ENCODE measurements around the gene GALNTL6. TPM values are rescaled to one million over a fixed set of nuclear protein-coding genes. Genes with fewer than 3 reads are reported as not detected.

GALNTL6 gene
- total RNA-seq, 2 experiments from 2014 or later, result not detected

DNA sequence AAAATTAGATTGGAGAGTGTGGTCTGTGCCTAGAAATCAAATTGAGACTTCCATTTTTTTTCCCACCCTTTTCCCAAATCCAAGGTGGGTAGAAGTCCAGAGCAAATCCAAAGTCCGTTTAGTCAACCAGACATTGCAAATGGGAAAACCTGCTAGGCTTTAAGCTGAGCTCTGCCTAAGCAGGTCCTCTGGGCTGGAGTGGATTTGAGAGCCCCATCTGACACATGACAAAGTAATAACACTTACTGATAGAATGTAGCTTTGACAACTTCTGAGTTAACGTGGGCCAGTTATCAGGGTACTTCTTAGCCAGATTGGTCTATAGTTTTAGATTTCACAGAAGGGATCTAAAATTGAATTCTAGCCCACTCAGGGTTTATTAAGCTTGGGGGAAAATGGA, 242.3 kb downstream of the GALNTL6 start:
- Mint-ChIP-seq H3K27ac (no peak overlapping the region), H3K4me3 (no peak overlapping the region), H3K36me3 (no peaks in the 10 kb centered on the region), H3K27me3 (no peaks in the 10 kb centered on the region), H3K4me1 (no peaks in the 10 kb centered on the region), H3K9me3 (ENCODE audit: low read depth) (peaks cover 5% of the 10 kb centered on the region)
- CTCF ChIA-PET, result no interaction called here
- DNase-seq, result no peak
- ATAC-seq, result no peak

DNA sequence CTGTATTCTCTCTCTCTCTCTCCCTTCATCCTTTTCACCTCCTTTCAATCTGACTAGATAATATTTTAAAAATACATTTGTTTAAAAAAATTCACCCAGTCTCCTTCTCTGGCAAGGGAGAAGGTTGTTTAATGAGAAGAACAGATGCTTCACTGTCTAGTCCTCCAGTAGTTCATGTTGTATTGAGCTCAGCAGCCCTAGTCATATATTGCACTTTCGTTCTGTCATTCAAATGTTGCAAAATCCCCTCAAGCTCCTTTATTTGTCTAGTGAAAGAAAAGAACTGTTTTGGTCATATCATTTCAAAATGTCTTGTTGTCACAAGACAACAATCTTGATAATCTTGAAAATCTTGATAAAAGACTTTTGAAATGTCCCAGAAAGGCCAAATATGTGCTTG, 248.0 kb downstream of the GALNTL6 start:
- no peak for ATAC-seq
- H3K36me3 Mint-ChIP-seq, result no peaks in the 10 kb centered on the region

DNA sequence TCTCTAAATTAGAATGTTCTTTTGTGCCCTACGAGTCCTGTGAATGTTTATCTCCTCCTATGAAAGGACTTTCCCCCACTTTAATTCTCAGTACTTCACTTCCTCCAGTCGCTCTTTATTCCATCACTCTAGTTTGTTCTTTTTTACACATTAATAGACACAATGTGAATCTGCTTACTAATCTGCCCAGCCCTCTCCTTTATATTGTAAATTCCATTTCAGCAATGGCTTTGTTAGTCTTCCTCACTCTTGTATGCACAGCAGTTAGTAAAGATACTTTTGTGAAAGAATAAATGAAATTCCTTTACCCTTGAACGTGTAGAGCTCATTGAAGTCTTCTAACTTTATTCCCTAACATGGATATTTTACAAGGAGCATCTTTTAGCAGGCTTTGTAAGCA, 255.3 kb downstream of the GALNTL6 start:
- Mint-ChIP-seq H3K4me3 (no peak overlapping the region), H3K4me1 (no peaks in the 10 kb centered on the region), H3K27me3 (no peaks in the 10 kb centered on the region), H3K27ac (no peak overlapping the region), H3K9me3 (ENCODE audit: low read depth) (peaks cover 2% of the 10 kb centered on the region), H3K36me3 (no peaks in the 10 kb centered on the region)
- no peak for DNase-seq
- CTCF ChIA-PET, result no interaction called here
- no peak for ATAC-seq

More for the DNA sequence above, 248.0 kb downstream of the GALNTL6 start:
- Mint-ChIP-seq H3K4me3 (no peak overlapping the region), H3K27ac (no peak overlapping the region), H3K9me3 (ENCODE audit: low read depth) (no peaks in the 10 kb centered on the region), H3K4me1 (no peaks in the 10 kb centered on the region), H3K27me3 (no peaks in the 10 kb centered on the region)
- CTCF ChIA-PET, result no interaction called here
- no peak for DNase-seq

GRCh38 chr4:172073590-172073989, 260.4 kb downstream of the GALNTL6 start:
- DNase-seq, result no peak
- ATAC-seq, result no peak
- Mint-ChIP-seq H3K27ac (no peak overlapping the region), H3K4me3 (no peak overlapping the region), H3K4me1 (no peaks in the 10 kb centered on the region), H3K27me3 (no peaks in the 10 kb centered on the region), H3K36me3 (no peaks in the 10 kb centered on the region), H3K9me3 (ENCODE audit: low read depth) (no peaks in the 10 kb centered on the region)
- CTCF ChIA-PET, result no interaction called here

DNA sequence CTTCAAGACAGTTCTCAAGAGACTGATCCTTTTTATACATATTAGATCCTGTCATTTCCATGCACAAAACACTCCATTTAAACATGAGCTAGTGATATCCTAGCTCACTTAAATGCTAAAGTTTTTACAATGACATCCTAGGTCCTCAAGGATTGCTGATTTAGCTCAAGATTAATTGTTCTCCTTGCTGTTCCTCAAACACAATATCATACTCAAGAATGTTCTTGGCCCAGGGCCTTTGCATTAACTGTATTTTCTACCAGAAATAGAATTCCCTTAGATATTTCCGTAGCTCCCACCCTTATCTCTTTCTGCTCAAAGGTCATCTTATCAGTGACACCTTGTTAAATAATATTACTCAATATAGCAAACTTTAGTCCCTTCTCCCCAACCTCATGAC, 270.1 kb downstream of the GALNTL6 start:
- H3K27ac Mint-ChIP-seq, result no peak overlapping the region
- no peak for ATAC-seq
- no peaks in the 10 kb centered on the region for H3K4me1 Mint-ChIP-seq
- CTCF ChIA-PET, result no interaction called here
- no peak for DNase-seq
- H3K36me3 Mint-ChIP-seq, result no peaks in the 10 kb centered on the region
- peaks cover 2% of the 10 kb centered on the region for H3K9me3 Mint-ChIP-seq (ENCODE audit: low read depth)
- no peak overlapping the region for H3K4me3 Mint-ChIP-seq
- no peaks in the 10 kb centered on the region for H3K27me3 Mint-ChIP-seq

DNA sequence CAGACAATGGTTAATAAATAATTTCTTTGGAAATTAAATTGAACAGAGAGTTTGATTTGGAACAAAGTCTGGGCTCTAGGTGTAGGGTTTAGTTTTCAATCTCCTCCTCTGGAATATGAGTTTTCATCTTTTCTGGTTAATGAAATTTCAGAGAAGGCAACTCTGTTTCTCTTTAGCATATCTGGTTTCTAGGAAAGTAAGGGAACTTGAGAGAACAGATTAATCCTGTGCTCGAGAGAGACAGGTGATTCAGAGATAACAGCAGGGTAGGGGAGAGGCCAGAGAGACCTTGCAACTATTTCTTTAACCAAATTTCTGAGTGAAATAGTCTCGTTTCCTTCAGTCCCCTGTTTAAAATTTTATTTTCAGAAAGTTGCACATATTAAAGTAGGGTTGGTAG, 275.4 kb downstream of the GALNTL6 start:
- no peaks in the 10 kb centered on the region for H3K9me3 Mint-ChIP-seq (ENCODE audit: low read depth)
- no peaks in the 10 kb centered on the region for H3K27me3 Mint-ChIP-seq
- H3K4me1 Mint-ChIP-seq, result no peaks in the 10 kb centered on the region
- ATAC-seq (no peak), DNase-seq (no peak)
- CTCF ChIA-PET, result no interaction called here
- H3K4me3 Mint-ChIP-seq, result no peak overlapping the region
- no peak overlapping the region for H3K27ac Mint-ChIP-seq
- no peaks in the 10 kb centered on the region for H3K36me3 Mint-ChIP-seq

DNA sequence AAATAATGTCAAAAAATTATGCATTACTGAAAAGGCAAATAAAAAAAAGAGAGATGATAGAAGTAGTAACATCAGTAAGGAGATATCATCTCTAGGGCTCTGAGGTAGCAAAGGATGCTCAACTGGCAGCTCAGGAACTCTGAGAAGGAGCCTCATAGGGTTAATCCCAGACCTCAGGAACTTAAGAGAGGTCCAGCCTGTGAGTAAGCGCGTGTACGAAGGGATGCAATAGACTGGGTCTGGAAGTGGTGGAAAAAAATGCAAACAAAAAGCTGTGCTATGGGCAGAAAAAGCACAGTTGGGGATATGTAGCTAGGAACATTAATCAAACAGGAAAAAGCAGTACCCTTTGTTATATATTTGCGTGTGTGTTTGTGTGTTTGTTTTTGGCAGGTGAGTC, 282.0 kb downstream of the GALNTL6 start:
- CTCF ChIA-PET, result no interaction called here
- no peak for ATAC-seq
- H3K4me1 Mint-ChIP-seq, result no peaks in the 10 kb centered on the region

DNA sequence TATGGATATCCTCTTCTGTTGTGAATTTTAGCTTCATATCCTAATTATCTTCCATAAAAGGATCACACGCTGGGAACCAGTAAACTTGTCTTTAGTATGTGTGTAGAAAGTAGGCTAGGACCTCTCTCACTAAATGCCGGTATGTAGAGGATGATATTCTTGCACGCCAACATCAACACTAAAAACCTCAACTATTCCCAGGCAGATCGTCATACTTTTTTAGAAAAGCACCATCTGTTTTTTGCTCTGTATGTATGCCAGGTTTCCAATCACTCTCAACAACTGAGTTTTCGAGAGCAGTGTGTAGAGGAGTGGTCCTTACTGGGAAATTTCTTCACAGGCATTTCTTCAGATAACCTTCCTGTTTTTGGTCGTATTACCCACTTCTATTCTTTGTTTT, 283.6 kb downstream of the GALNTL6 start:
- H3K27me3 Mint-ChIP-seq, result no peaks in the 10 kb centered on the region
- H3K27ac Mint-ChIP-seq, result no peak overlapping the region
- peaks cover 6% of the 10 kb centered on the region for H3K9me3 Mint-ChIP-seq (ENCODE audit: low read depth)
- CTCF ChIA-PET, result no interaction called here
- no peaks in the 10 kb centered on the region for H3K4me1 Mint-ChIP-seq
- DNase-seq, result no peak
- H3K4me3 Mint-ChIP-seq, result no peak overlapping the region
- ATAC-seq, result no peak
- H3K36me3 Mint-ChIP-seq, result no peaks in the 10 kb centered on the region

More for the DNA sequence above, 282.0 kb downstream of the GALNTL6 start:
- H3K4me3 Mint-ChIP-seq, result no peak overlapping the region
- H3K9me3 Mint-ChIP-seq (ENCODE audit: low read depth), result peaks cover 4% of the 10 kb centered on the region
- no peak for DNase-seq
- H3K27ac Mint-ChIP-seq, result no peak overlapping the region
- H3K36me3 Mint-ChIP-seq, result no peaks in the 10 kb centered on the region
- H3K27me3 Mint-ChIP-seq, result no peaks in the 10 kb centered on the region

- H3K27ac Mint-ChIP-seq, result no peak overlapping the region
- H3K27me3 Mint-ChIP-seq, result no peaks in the 10 kb centered on the region
- H3K4me3 Mint-ChIP-seq, result no peak overlapping the region
- CTCF ChIA-PET, result no interaction called here
- no peaks in the 10 kb centered on the region for H3K4me1 Mint-ChIP-seq
- DNase-seq, result no peak
- no peaks in the 10 kb centered on the region for H3K36me3 Mint-ChIP-seq
- no peak for ATAC-seq
- peaks cover 8% of the 10 kb centered on the region for H3K9me3 Mint-ChIP-seq (ENCODE audit: low read depth)
Observed at GRCh38 chr4:172099376-172099775, 286.2 kb downstream of the GALNTL6 start.

DNA sequence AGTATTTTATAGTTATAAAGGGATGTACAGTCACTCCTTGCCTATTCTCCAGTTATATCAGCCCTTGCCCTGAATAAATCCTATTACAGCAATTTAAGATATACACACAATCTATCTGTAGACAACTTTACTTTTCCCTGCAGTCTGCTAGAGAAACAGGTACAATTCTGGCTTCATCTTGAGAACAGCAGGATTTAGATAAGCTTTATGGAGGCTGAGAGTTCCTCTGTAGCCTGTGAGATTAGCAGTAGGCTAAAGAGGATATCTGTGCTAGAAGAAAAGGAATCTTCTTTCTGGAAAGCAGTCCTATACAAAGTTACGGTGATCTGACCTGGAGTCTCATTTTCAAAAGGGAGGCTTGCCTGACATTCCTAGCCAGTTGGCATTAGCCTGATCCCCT, 290.3 kb downstream of the GALNTL6 start:
- ATAC-seq (no peak), DNase-seq (no peak)
- H3K9me3 Mint-ChIP-seq (ENCODE audit: low read depth), result peaks cover 7% of the 10 kb centered on the region
- no peaks in the 10 kb centered on the region for H3K27me3 Mint-ChIP-seq
- H3K4me3 Mint-ChIP-seq, result no peak overlapping the region
- no peak overlapping the region for H3K27ac Mint-ChIP-seq
- H3K36me3 Mint-ChIP-seq, result no peaks in the 10 kb centered on the region
- H3K4me1 Mint-ChIP-seq, result no peaks in the 10 kb centered on the region
- CTCF ChIA-PET, result no interaction called here

DNA sequence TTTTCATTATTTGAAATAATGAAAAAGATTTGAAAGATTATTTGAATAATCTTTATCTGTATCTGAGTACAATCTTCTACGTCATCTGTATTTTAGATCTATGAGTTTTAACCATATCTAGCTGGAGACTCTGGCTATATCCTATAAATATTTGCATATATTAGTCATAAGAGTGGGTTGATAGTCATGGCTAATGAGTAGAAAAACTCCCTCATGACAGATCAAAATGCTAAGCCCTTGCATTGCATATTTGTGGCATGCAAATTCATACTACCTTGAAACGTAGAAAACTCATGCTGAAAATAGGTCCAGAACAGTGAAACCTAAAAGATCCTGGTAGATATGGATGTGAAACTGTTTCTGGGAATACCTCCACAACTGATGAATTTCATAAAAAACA, 291.3 kb downstream of the GALNTL6 start:
- H3K4me1 Mint-ChIP-seq, result no peaks in the 10 kb centered on the region
- no peak overlapping the region for H3K27ac Mint-ChIP-seq
- H3K9me3 Mint-ChIP-seq (ENCODE audit: low read depth), result peaks cover 6% of the 10 kb centered on the region
- H3K4me3 Mint-ChIP-seq, result no peak overlapping the region
- no peaks in the 10 kb centered on the region for H3K36me3 Mint-ChIP-seq
- no peak for ATAC-seq
- no peak for DNase-seq
- CTCF ChIA-PET, result no interaction called here
- no peaks in the 10 kb centered on the region for H3K27me3 Mint-ChIP-seq

GRCh38 chr4:172105918-172106317, 292.7 kb downstream of the GALNTL6 start:
- H3K27ac Mint-ChIP-seq, result no peak overlapping the region
- H3K27me3 Mint-ChIP-seq, result no peaks in the 10 kb centered on the region
- CTCF ChIA-PET, result no interaction called here
- H3K9me3 Mint-ChIP-seq (ENCODE audit: low read depth), result peaks cover 6% of the 10 kb centered on the region
- no peaks in the 10 kb centered on the region for H3K36me3 Mint-ChIP-seq
- ATAC-seq (no peak), DNase-seq (no peak)
- H3K4me3 Mint-ChIP-seq, result no peak overlapping the region
- H3K4me1 Mint-ChIP-seq, result no peaks in the 10 kb centered on the region

- Mint-ChIP-seq H3K4me1 (no peaks in the 10 kb centered on the region), H3K9me3 (ENCODE audit: low read depth) (peaks cover 2% of the 10 kb centered on the region), H3K27ac (no peak overlapping the region), H3K27me3 (no peaks in the 10 kb centered on the region), H3K4me3 (no peak overlapping the region), H3K36me3 (no peaks in the 10 kb centered on the region)
- ATAC-seq (no peak), DNase-seq (no peak)
- CTCF ChIA-PET, result no interaction called here
Observed at GRCh38 chr4:172109466-172109865, 296.3 kb downstream of the GALNTL6 start.

GRCh38 chr4:172124656-172125308, 311.6 kb downstream of the GALNTL6 start:
- Mint-ChIP-seq H3K4me3 (no peak overlapping the region), H3K27ac (no peak overlapping the region), H3K27me3 (no peaks in the 10 kb centered on the region), H3K9me3 (ENCODE audit: low read depth) (peaks cover 4% of the 10 kb centered on the region), H3K4me1 (no peaks in the 10 kb centered on the region), H3K36me3 (no peaks in the 10 kb centered on the region)
- no peak for ATAC-seq
- no peak for DNase-seq
- CTCF ChIA-PET, result no interaction called here

DNA sequence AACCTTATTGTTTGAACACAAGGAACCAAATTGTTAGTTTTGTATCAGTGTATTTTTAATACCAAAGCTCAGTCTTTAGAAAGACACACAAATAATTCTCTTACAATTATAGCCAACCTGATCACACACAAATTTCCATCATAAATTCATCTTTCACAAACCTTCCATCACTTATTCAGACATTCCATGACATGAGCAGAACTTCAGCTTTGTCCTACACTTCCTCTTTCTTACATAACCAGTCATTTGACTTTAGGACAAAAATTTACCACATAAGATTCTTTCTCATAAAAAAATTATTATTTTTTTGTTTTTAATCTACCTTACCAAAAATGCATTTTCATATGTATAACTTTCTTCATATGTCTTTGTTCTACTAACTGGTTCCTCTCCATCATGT, 312.2 kb downstream of the GALNTL6 start:
- peaks cover 4% of the 10 kb centered on the region for H3K9me3 Mint-ChIP-seq (ENCODE audit: low read depth)
- H3K4me1 Mint-ChIP-seq, result no peaks in the 10 kb centered on the region
- no peaks in the 10 kb centered on the region for H3K36me3 Mint-ChIP-seq
- DNase-seq, result no peak
- ATAC-seq, result no peak
- CTCF ChIA-PET, result no interaction called here
- no peaks in the 10 kb centered on the region for H3K27me3 Mint-ChIP-seq
- H3K27ac Mint-ChIP-seq, result no peak overlapping the region
- no peak overlapping the region for H3K4me3 Mint-ChIP-seq

All from activated CD8-positive, alpha-beta memory T cell treated with anti-CD3 and anti-CD28 coated beads, Interleukin-2, amount 10 ng/mL, durations not matched to agents 7 days and 5 days (primary cell).